ENCODE results near the gene NNT.

DNA sequence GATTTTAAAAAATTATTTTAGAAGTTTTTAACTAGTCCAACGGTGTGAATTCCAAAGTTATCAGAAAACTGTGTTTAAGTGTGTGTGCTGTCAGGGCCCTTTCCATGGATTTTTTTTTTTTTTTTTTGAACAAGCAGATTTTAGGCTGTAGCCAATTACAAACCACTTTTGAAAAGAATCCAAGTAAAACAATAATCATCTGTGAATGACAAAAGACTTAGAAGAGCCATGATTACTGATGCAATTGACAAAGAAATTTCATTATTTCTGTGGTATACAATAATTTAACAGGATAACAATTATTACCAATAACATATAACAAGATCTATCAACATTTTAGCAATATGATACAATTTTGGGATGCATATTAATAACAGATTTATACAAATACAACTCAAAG lies 29.9 kb upstream of the NNT start:
- TF ChIP-seq, protein P1, sequence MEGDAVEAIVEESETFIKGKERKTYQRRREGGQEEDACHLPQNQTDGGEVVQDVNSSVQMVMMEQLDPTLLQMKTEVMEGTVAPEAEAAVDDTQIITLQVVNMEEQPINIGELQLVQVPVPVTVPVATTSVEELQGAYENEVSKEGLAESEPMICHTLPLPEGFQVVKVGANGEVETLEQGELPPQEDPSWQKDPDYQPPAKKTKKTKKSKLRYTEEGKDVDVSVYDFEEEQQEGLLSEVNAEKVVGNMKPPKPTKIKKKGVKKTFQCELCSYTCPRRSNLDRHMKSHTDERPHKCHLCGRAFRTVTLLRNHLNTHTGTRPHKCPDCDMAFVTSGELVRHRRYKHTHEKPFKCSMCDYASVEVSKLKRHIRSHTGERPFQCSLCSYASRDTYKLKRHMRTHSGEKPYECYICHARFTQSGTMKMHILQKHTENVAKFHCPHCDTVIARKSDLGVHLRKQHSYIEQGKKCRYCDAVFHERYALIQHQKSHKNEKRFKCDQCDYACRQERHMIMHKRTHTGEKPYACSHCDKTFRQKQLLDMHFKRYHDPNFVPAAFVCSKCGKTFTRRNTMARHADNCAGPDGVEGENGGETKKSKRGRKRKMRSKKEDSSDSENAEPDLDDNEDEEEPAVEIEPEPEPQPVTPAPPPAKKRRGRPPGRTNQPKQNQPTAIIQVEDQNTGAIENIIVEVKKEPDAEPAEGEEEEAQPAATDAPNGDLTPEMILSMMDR (IDR thresholded peaks at IDR 0.05), result no peak
- TF ChIP-seq POLR2A (IDR thresholded peaks at IDR 0.05), result no peak
